SK-N-SH treated with all-trans-retinoic acid at 6 μM for 48 hours (cell line): ENCODE data around the gene FHOD3.

Source experiments
- ATAC-seq: fragments of 200-7000 bp; cut with Tn5 transposase; 3 replicates; pipeline ENCODE4 v1.9.1; 2020; ENCODE audit warnings: mild to moderate bottlenecking, moderate library complexity
- ARNTL ChIP-seq: fragments of 450-650 bp; formaldehyde crosslinking; IDR thresholded peaks from 2 replicates; pipeline ENCODE4 v1.5.0; 2020; ENCODE audit warnings: low read depth, mild to moderate bottlenecking, moderate library complexity, borderline replicate concordance
- ESRRG ChIP-seq: fragments of 250-450 bp; sonication (Bioruptor Pico); IDR thresholded peaks from 2 replicates; pipeline ENCODE4 v1.6.1; 2021; ENCODE audit warnings: mild to moderate bottlenecking
- GLIS3 ChIP-seq: fragments of 250-450 bp; sonication (Bioruptor Pico); IDR thresholded peaks from 2 replicates; pipeline ENCODE4 v1.5.0; 2020; ENCODE audit warnings: mild to moderate bottlenecking, moderate library complexity
- OSR1 ChIP-seq: fragments of 250-450 bp; sonication (Bioruptor Pico); IDR thresholded peaks from 2 replicates; pipeline ENCODE4 v1.8.0; 2022; ENCODE audit warnings: moderate library complexity, mild to moderate bottlenecking, inconsistent platforms
- POU6F1 ChIP-seq: fragments of 250-450 bp; sonication (Bioruptor Pico); IDR thresholded peaks from 2 replicates; pipeline ENCODE4 v1.8.0; 2021; ENCODE audit warnings: low read depth, mild to moderate bottlenecking, moderate library complexity, borderline replicate concordance
- PPARA ChIP-seq: fragments of 250-450 bp; sonication (Bioruptor Pico); IDR thresholded peaks from 2 replicates; pipeline ENCODE4 v1.5.0; 2020; ENCODE audit warnings: mild to moderate bottlenecking, borderline replicate concordance
- RARB ChIP-seq: fragments of 250-450 bp; sonication (Bioruptor Pico); IDR thresholded peaks from 2 replicates; pipeline ENCODE4 v1.8.0; 2021; ENCODE audit warnings: mild to moderate bottlenecking, moderate library complexity
- SNAI2 ChIP-seq: fragments of 250-450 bp; sonication (Bioruptor Pico); IDR thresholded peaks from 2 replicates; pipeline ENCODE4 v1.5.0; 2020; ENCODE audit warnings: mild to moderate bottlenecking, moderate library complexity
- TCF4 ChIP-seq: fragments of 250-450 bp; sonication (Bioruptor Pico); IDR thresholded peaks from 2 replicates; pipeline ENCODE4 v1.8.0; 2021; ENCODE audit warnings: mild to moderate bottlenecking, moderate library complexity, borderline replicate concordance
- TOX ChIP-seq: fragments of 250-450 bp; sonication (Bioruptor Pico); IDR thresholded peaks from 2 replicates; pipeline ENCODE4 v1.8.0; 2021; ENCODE audit warnings: mild to moderate bottlenecking, moderate library complexity, borderline replicate concordance
- ZC3H10 ChIP-seq: fragments of 250-450 bp; sonication (Bioruptor Pico); IDR thresholded peaks from 2 replicates; pipeline ENCODE4 v1.5.1; 2021; ENCODE audit warnings: mild to moderate bottlenecking, moderate library complexity
- ZFP3 ChIP-seq: fragments of 250-450 bp; sonication (Bioruptor Pico); IDR thresholded peaks from 2 replicates; pipeline ENCODE4 v1.5.0; 2020; ENCODE audit warnings: mild to moderate bottlenecking, moderate library complexity
- ZFP30 ChIP-seq: fragments of 450-650 bp; formaldehyde crosslinking; IDR thresholded peaks from 2 replicates; pipeline ENCODE4 v1.5.0; 2022; ENCODE audit warnings: mild to moderate bottlenecking, moderate library complexity
- ZNF565 ChIP-seq: fragments of 450-650 bp; formaldehyde crosslinking; conservative IDR thresholded peaks from 2 replicates; pipeline ENCODE4 v1.5.0; 2020; ENCODE audit warnings: low read depth, mild to moderate bottlenecking, moderate library complexity
- ZNF70 ChIP-seq: fragments of 450-650 bp; formaldehyde crosslinking; IDR thresholded peaks from 2 replicates; pipeline ENCODE4 v1.5.0; 2020; ENCODE audit warnings: mild to moderate bottlenecking, moderate library complexity
- ZNF8 ChIP-seq: fragments of 450-650 bp; formaldehyde crosslinking; IDR thresholded peaks from 2 replicates; pipeline ENCODE4 v1.5.0; 2020; ENCODE audit warnings: mild to moderate bottlenecking, moderate library complexity
- TF ChIP-seq, protein P1 (sequence below): fragments of 250-450 bp; sonication (Bioruptor Pico); IDR thresholded peaks from 2 replicates; pipeline ENCODE4 v1.5.0; 2020; ENCODE audit warnings: mild to moderate bottlenecking, moderate library complexity
- TF ChIP-seq, protein P2 (sequence below): fragments of 250-450 bp; sonication (Bioruptor Pico); IDR thresholded peaks from 2 replicates; pipeline ENCODE4 v1.5.1; 2020; ENCODE audit warnings: low read depth, mild to moderate bottlenecking, moderate library complexity
- TF ChIP-seq, protein P3 (sequence below): fragments of 250-450 bp; sonication (Bioruptor Pico); IDR thresholded peaks from 2 replicates; pipeline ENCODE4 v1.5.1; 2021; ENCODE audit warnings: mild to moderate bottlenecking, moderate library complexity
- TF ChIP-seq, protein P4 (sequence below): fragments of 250-450 bp; sonication (Bioruptor Pico); IDR thresholded peaks from 2 replicates; pipeline ENCODE4 v1.8.0; 2020; ENCODE audit warnings: mild to moderate bottlenecking, moderate library complexity, borderline replicate concordance

Gene FHOD3

DNA sequence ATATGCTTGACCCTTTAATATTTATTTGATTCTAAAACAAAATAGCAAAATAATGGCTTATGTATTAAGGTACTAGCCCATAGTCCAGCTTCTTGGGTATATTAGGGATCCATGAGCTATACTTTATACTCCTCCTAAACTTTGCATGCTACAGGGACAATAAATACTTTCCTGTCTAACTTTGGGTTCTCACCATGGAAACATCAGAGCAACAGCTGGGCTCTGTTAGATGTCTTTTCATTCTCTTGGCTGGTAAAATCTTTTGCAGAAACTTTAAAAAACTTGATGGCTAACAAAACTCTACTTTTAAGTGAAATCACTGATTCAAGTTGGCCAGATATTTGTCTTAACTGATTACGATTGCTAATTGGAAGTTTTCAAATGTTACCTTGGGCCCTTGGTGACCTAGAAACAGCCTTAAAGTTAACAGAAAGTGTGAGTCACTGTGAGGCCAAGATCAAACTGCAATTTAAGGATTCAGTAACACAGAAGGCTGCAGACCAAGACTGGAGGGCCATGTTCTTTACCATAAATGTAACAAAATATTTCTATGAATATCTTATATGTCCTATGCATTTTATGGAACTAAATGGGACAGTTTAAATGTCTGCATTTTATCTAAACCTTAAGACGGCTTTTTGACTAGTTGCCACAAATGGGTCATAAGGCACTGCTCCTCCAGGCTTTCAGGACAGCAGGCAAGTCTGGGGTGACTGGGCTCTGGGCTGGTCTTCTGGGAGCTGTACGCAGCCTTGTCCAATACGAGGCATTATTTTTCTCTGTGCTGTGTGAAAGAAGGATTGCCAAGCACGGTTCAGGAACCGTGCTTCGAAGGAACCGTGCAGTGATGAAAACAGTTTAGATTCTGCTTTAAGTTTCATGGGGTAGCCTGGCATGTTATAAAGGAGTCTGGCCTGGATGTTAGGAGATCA lies 342.8 kb downstream of the FHOD3 start (continued):
- TF ChIP-seq, protein P1, sequence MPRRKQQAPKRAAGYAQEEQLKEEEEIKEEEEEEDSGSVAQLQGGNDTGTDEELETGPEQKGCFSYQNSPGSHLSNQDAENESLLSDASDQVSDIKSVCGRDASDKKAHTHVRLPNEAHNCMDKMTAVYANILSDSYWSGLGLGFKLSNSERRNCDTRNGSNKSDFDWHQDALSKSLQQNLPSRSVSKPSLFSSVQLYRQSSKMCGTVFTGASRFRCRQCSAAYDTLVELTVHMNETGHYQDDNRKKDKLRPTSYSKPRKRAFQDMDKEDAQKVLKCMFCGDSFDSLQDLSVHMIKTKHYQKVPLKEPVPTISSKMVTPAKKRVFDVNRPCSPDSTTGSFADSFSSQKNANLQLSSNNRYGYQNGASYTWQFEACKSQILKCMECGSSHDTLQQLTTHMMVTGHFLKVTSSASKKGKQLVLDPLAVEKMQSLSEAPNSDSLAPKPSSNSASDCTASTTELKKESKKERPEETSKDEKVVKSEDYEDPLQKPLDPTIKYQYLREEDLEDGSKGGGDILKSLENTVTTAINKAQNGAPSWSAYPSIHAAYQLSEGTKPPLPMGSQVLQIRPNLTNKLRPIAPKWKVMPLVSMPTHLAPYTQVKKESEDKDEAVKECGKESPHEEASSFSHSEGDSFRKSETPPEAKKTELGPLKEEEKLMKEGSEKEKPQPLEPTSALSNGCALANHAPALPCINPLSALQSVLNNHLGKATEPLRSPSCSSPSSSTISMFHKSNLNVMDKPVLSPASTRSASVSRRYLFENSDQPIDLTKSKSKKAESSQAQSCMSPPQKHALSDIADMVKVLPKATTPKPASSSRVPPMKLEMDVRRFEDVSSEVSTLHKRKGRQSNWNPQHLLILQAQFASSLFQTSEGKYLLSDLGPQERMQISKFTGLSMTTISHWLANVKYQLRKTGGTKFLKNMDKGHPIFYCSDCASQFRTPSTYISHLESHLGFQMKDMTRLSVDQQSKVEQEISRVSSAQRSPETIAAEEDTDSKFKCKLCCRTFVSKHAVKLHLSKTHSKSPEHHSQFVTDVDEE (CRISPR knock-in tag): no peak
- TF ChIP-seq ZNF8: no peak
- no peak for TF ChIP-seq SNAI2 (CRISPR knock-in tag)

- ATAC-seq: no peak
- TF ChIP-seq RARB (CRISPR knock-in tag): no peak
- no peak for TF ChIP-seq ZC3H10
- no peak for TF ChIP-seq OSR1 (CRISPR knock-in tag)
- no peak for TF ChIP-seq TOX (CRISPR knock-in tag)
- no peak for TF ChIP-seq ZFP30
- TF ChIP-seq ARNTL (CRISPR knock-in tag): no peak
- TF ChIP-seq, protein P2, sequence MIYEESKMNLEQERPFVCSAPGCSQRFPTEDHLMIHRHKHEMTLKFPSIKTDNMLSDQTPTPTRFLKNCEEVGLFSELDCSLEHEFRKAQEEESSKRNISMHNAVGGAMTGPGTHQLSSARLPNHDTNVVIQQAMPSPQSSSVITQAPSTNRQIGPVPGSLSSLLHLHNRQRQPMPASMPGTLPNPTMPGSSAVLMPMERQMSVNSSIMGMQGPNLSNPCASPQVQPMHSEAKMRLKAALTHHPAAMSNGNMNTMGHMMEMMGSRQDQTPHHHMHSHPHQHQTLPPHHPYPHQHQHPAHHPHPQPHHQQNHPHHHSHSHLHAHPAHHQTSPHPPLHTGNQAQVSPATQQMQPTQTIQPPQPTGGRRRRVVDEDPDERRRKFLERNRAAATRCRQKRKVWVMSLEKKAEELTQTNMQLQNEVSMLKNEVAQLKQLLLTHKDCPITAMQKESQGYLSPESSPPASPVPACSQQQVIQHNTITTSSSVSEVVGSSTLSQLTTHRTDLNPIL (CRISPR knock-in tag): no peak
- no peak for TF ChIP-seq SNAI2 (CRISPR knock-in tag)
- TF ChIP-seq TCF4 (CRISPR knock-in tag): no peak
- TF ChIP-seq, protein P3, sequence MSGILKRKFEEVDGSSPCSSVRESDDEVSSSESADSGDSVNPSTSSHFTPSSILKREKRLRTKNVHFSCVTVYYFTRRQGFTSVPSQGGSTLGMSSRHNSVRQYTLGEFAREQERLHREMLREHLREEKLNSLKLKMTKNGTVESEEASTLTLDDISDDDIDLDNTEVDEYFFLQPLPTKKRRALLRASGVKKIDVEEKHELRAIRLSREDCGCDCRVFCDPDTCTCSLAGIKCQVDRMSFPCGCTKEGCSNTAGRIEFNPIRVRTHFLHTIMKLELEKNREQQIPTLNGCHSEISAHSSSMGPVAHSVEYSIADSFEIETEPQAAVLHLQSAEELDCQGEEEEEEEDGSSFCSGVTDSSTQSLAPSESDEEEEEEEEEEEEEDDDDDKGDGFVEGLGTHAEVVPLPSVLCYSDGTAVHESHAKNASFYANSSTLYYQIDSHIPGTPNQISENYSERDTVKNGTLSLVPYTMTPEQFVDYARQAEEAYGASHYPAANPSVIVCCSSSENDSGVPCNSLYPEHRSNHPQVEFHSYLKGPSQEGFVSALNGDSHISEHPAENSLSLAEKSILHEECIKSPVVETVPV (CRISPR knock-in tag): no peak
- TF ChIP-seq ESRRG: no peak
- TF ChIP-seq, protein P4, sequence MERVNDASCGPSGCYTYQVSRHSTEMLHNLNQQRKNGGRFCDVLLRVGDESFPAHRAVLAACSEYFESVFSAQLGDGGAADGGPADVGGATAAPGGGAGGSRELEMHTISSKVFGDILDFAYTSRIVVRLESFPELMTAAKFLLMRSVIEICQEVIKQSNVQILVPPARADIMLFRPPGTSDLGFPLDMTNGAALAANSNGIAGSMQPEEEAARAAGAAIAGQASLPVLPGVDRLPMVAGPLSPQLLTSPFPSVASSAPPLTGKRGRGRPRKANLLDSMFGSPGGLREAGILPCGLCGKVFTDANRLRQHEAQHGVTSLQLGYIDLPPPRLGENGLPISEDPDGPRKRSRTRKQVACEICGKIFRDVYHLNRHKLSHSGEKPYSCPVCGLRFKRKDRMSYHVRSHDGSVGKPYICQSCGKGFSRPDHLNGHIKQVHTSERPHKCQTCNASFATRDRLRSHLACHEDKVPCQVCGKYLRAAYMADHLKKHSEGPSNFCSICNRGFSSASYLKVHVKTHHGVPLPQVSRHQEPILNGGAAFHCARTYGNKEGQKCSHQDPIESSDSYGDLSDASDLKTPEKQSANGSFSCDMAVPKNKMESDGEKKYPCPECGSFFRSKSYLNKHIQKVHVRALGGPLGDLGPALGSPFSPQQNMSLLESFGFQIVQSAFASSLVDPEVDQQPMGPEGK: no peak
- TF ChIP-seq, protein P1 (CRISPR knock-in tag): no peak
- TF ChIP-seq PPARA (CRISPR knock-in tag): no peak
- TF ChIP-seq ZFP3 (CRISPR knock-in tag): no peak
- TF ChIP-seq POU6F1 (CRISPR knock-in tag): no peak
- no peak for TF ChIP-seq ZNF8
- no peak for TF ChIP-seq ZNF70 (CRISPR knock-in tag)
- TF ChIP-seq GLIS3: no peak
- TF ChIP-seq ZNF565: no peak
These were observed 345.5 kb downstream of the FHOD3 start for GRCh38 chr18:36643061-36643460.
